CD14-positive monocyte (primary cell): ENCODE measurements around the gene GSDME. TPM values are rescaled to one million over a fixed set of nuclear protein-coding genes. Genes with fewer than 3 reads are reported as not detected.

Experiments used
- DNase-seq, 3 donors: peaks; one replicate each; pipeline ENCODE4 v3.0.0-alpha.2; 2011 to 2022
- H2AFZ ChIP-seq: 2 replicates; pipeline ENCODE4 v1.6.0; 2012; ENCODE audit warnings: mild to moderate bottlenecking, low read depth, low read length, inconsistent platforms; ENCODE audit not compliant: insufficient read depth, poor library complexity, severe bottlenecking
- H3K27ac ChIP-seq, 2 donors: 1 replicate in 1 of 2; 2 replicates in 1 of 2; pipeline ENCODE4 v1.5.1; 2012 to 2013; ENCODE audit warnings: low read length in 2 of 2, control low read depth in 1 of 2, inconsistent platforms in 1 of 2, low read depth in 1 of 2, mild to moderate bottlenecking in 1 of 2
- H3K27me3 ChIP-seq, 2 donors: one replicate each; pipeline versions ENCODE4 v1.6.0 to v1.6.1; 2011 to 2013; ENCODE audit warnings: low read length in 2 of 2; ENCODE audit not compliant: control insufficient read depth in 2 of 2, insufficient read depth in 2 of 2
- H3K36me3 ChIP-seq, 2 donors: replicated peaks in 1 of 2; 1 replicate in 1 of 2; 2 replicates in 1 of 2; pipeline versions ENCODE4 v1.5.1 to v1.6.1; 2012 to 2013; ENCODE audit warnings: low read length in 2 of 2, control low read depth in 1 of 2, inconsistent platforms in 1 of 2, mild to moderate bottlenecking in 1 of 2; ENCODE audit not compliant: insufficient read depth in 2 of 2, control insufficient read depth in 1 of 2
- H3K4me1 ChIP-seq, 2 donors: 1 replicate in 1 of 2; 2 replicates in 1 of 2; pipeline versions ENCODE4 v1.5.1 to v1.6.1; 2012 to 2013; ENCODE audit warnings: low read length in 2 of 2, control low read depth in 1 of 2, inconsistent platforms in 1 of 2, mild to moderate bottlenecking in 1 of 2, moderate library complexity in 1 of 2; ENCODE audit not compliant: insufficient read depth in 2 of 2, control insufficient read depth in 1 of 2
- H3K4me2 ChIP-seq: replicated peaks from 2 replicates; pipeline ENCODE3; 2012; ENCODE audit warnings: low read length, moderate library complexity, mild to moderate bottlenecking; ENCODE audit not compliant: poor library complexity, severe bottlenecking; ENCODE audit errors: extremely low read depth
- H3K4me3 ChIP-seq, 3 experiments: fragments of 200-600 bp in 1 of 3; sonication (generic) in 1 of 3; replicated peaks in 1 of 3; 1 replicate in 2 of 3; 2 replicates in 1 of 3; pipeline ENCODE4 v1.5.1; 2011 to 2013; ENCODE audit warnings: low read length in 3 of 3, mild to moderate bottlenecking in 3 of 3, control low read depth in 2 of 3, low read depth in 2 of 3, inconsistent platforms in 1 of 3, moderate library complexity in 1 of 3
- H3K79me2 ChIP-seq: 2 replicates; pipeline ENCODE4 v1.6.0; 2012; ENCODE audit warnings: mild to moderate bottlenecking, control low read depth, inconsistent platforms, low read length, moderate library complexity; ENCODE audit not compliant: insufficient read depth
- H3K9ac ChIP-seq: 2 replicates; pipeline ENCODE4 v1.6.0; 2017; ENCODE audit warnings: low read length, mild to moderate bottlenecking; ENCODE audit not compliant: insufficient read depth, poor library complexity, severe bottlenecking
- H3K9me3 ChIP-seq, 2 donors: replicated peaks in 1 of 2; 1 replicate in 1 of 2; 2 replicates in 1 of 2; pipeline versions ENCODE4 v1.5.1 to v1.6.1; 2012 to 2013; ENCODE audit warnings: low read length in 2 of 2, control low read depth in 1 of 2; ENCODE audit not compliant: control insufficient read depth in 1 of 2, insufficient read depth in 1 of 2
- H4K20me1 ChIP-seq: 2 replicates; pipeline ENCODE4 v1.6.0; 2012; ENCODE audit warnings: mild to moderate bottlenecking, low read length, control low read depth, moderate library complexity; ENCODE audit not compliant: insufficient read depth
- H3K27ac Mint-ChIP-seq, 7 donors: one replicate each; pipeline ENCODE4 v1.8.0; 2020; ENCODE audit warnings: mild to moderate bottlenecking in 7 of 7, mixed read lengths in 7 of 7, moderate library complexity in 6 of 7, inconsistent platforms in 2 of 7
- H3K27me3 Mint-ChIP-seq, 3 donors: one replicate each; pipeline ENCODE4 v1.8.0; 2021 to 2022; ENCODE audit warnings: low read depth in 3 of 3, mild to moderate bottlenecking in 3 of 3, mixed read lengths in 3 of 3, moderate library complexity in 3 of 3, inconsistent platforms in 1 of 3
- H3K36me3 Mint-ChIP-seq, 2 donors: one replicate each; pipeline ENCODE4 v1.8.0; 2020; ENCODE audit warnings: mixed read lengths in 2 of 2, inconsistent platforms in 1 of 2, mild to moderate bottlenecking in 1 of 2
- H3K4me1 Mint-ChIP-seq: one replicate; pipeline ENCODE4 v1.8.0; 2020; ENCODE audit warnings: mild to moderate bottlenecking, mixed read lengths
- H3K4me3 Mint-ChIP-seq, 2 donors: one replicate each; pipeline ENCODE4 v1.8.0; 2020; ENCODE audit warnings: mild to moderate bottlenecking in 2 of 2, mixed read lengths in 2 of 2, moderate library complexity in 1 of 2
- H3K9me3 Mint-ChIP-seq, 7 donors: one replicate each; pipeline ENCODE4 v1.8.0; 2020 to 2022; ENCODE audit warnings: mixed read lengths in 7 of 7, mild to moderate bottlenecking in 6 of 7, moderate library complexity in 6 of 7, inconsistent platforms in 2 of 7
- intact Hi-C, 2 donors: fragments of 100-400 bp; cut with micrococcal nuclease; formaldehyde crosslinking; loops; one replicate each; pipeline versions ENCODE4 v1.15.0 to v1.15.1; 2023
- polyA plus RNA-seq, 3 donors: library from polyadenylated mRNA; depleted of rRNA in 1 of 3; unstranded in 2 of 3; stranded (reverse) in 1 of 3; fragments of 300-500 nt in 2 of 3; fragments of >200 nt in 1 of 3; fragmentation: Illumina TruSeq in 2 of 3; gene quantifications; 1 replicate in 2 of 3; 2 replicates in 1 of 3; pipeline ENCODE4 v1.2.3, GENCODE V29; 2012 to 2021
- TF ChIP-seq, protein P1 (sequence below): fragments of 200-600 bp; IDR thresholded peaks from one replicate; pipeline ENCODE4 v1.8.0; 2022; ENCODE audit warnings: antibody characterized with exemption, mild to moderate bottlenecking

Gene GSDME
- polyA plus RNA-seq, 3 donors: 1.3 to 2.3 TPM; not detected in 1

DNA sequence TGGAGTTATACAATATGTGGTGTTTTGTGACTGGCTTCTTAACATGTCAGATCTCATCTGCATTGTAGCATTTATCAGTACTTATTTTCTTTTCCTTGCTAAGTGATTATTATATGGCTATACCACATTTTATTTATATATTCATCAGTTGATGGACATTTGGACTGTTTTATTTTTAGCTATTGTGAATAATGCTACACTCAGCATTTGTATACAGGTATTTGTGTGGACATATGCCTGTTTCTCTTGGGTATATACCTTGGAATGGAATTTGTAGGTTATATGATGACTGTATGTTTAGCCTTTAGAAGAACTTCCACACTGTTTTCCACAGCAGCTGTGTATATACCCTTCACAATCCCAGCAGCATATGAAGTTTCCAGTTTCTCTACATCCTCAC is 86.5 kb downstream of the GSDME start:
- no peaks in the 10 kb centered on the region for H3K27me3 ChIP-seq
- intact Hi-C loops: no loop called here
- H3K36me3 ChIP-seq: no peaks in the 10 kb centered on the region
- Mint-ChIP-seq H3K9me3 (no peaks in the 10 kb centered on the region), H3K4me3 (no peak overlapping the region), H3K4me1 (no peaks in the 10 kb centered on the region), H3K36me3 (no peaks in the 10 kb centered on the region), H3K27ac (no peak overlapping the region), H3K27me3 (no peaks in the 10 kb centered on the region)
- no peak overlapping the region for H3K4me3 ChIP-seq
- no peak overlapping the region for H3K4me2 ChIP-seq
- TF ChIP-seq, protein P1, sequence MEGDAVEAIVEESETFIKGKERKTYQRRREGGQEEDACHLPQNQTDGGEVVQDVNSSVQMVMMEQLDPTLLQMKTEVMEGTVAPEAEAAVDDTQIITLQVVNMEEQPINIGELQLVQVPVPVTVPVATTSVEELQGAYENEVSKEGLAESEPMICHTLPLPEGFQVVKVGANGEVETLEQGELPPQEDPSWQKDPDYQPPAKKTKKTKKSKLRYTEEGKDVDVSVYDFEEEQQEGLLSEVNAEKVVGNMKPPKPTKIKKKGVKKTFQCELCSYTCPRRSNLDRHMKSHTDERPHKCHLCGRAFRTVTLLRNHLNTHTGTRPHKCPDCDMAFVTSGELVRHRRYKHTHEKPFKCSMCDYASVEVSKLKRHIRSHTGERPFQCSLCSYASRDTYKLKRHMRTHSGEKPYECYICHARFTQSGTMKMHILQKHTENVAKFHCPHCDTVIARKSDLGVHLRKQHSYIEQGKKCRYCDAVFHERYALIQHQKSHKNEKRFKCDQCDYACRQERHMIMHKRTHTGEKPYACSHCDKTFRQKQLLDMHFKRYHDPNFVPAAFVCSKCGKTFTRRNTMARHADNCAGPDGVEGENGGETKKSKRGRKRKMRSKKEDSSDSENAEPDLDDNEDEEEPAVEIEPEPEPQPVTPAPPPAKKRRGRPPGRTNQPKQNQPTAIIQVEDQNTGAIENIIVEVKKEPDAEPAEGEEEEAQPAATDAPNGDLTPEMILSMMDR: no peak
- no peaks in the 10 kb centered on the region for H3K4me1 ChIP-seq
- no peak overlapping the region for H2AFZ ChIP-seq
- H3K9ac ChIP-seq: no peak overlapping the region
- H3K27ac ChIP-seq: no peak overlapping the region
- no peak for DNase-seq
- no peaks in the 10 kb centered on the region for H3K9me3 ChIP-seq
- no peaks in the 10 kb centered on the region for H4K20me1 ChIP-seq
- H3K79me2 ChIP-seq: no peaks in the 10 kb centered on the region

DNA sequence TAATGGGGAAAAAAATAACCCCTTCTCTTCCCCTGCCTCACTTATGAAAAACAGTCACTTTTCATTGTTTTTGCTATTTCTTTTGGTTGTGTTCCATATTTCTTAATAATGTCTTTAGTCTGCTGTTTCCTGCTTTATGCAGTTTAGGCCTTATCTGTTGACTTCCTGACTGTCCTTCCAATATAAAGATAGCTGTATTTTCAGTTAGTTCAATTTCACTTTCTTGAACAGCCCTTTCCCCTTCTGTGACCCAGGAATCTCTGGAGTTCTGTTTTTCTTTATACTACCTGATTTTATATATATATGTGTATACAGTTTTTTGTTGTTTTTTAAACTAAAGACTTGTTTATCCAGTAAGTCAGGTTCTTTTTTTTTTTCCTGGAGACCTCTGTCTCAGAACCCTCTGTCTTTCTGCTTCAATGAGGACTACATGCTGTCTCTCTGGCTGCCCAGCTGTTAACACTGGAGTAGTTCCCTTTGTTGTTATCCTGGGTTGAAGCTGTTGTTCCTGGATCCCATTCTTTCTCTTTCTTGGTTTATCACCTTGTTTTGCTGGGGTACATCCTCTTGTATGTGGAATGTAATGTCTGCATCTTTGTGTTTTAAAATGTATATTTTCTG is 87.2 kb downstream of the GSDME start:
- no peak for DNase-seq
- intact Hi-C loops: loop anchor here (5.0 to 10.0 kb wide), 2 partner anchors 975 to 1098 kb away; no protein-coding TSS in a partner anchor
- no peaks in the 10 kb centered on the region for H3K36me3 Mint-ChIP-seq
- H3K4me2 ChIP-seq: no peak overlapping the region
- H3K4me1 ChIP-seq: no peaks in the 10 kb centered on the region
- no peak overlapping the region for H3K4me3 ChIP-seq
- H3K4me1 Mint-ChIP-seq: no peaks in the 10 kb centered on the region
- no peaks in the 10 kb centered on the region for H3K36me3 ChIP-seq
- H3K27ac Mint-ChIP-seq: no peak overlapping the region
- H3K27ac ChIP-seq: no peak overlapping the region
- H3K4me3 Mint-ChIP-seq: no peak overlapping the region
- H4K20me1 ChIP-seq: no peaks in the 10 kb centered on the region
- no peaks in the 10 kb centered on the region for H3K79me2 ChIP-seq
- no peaks in the 10 kb centered on the region for H3K9me3 Mint-ChIP-seq
- H3K27me3 Mint-ChIP-seq: no peaks in the 10 kb centered on the region
- H2AFZ ChIP-seq: no peak overlapping the region
- no peak overlapping the region for H3K9ac ChIP-seq
- TF ChIP-seq, protein P1: no peak
- H3K9me3 ChIP-seq: no peaks in the 10 kb centered on the region
- H3K27me3 ChIP-seq: no peaks in the 10 kb centered on the region
